ENCODE measurements around the gene MED12L. TPM values are rescaled to one million over a fixed set of nuclear protein-coding genes. Genes with fewer than 3 reads are reported as not detected.

MED12L gene
- total and polyA plus RNA-seq, 12 donors: 0.03 to 4.5 (median 0.71) TPM

DNA sequence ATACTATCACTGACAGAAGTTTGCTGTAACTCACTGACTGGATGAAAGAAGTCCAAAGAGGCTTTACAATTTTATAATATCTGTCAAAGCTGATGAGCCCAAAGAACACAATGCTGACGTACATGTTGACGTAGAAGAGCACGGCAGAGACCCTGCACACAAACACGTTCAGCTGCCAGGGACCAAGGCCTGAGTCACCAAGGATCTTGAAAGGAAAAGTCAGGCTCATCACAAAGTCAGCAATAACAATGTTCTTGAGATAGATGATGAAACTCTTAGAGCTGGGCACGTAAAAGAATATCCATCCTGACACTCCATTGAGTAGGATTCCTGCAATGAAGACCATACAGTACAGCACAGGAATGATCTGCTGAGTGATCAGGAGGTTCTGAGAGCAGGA lies 128.4 kb downstream of the MED12L start:
- TF ChIP-seq, protein P1, sequence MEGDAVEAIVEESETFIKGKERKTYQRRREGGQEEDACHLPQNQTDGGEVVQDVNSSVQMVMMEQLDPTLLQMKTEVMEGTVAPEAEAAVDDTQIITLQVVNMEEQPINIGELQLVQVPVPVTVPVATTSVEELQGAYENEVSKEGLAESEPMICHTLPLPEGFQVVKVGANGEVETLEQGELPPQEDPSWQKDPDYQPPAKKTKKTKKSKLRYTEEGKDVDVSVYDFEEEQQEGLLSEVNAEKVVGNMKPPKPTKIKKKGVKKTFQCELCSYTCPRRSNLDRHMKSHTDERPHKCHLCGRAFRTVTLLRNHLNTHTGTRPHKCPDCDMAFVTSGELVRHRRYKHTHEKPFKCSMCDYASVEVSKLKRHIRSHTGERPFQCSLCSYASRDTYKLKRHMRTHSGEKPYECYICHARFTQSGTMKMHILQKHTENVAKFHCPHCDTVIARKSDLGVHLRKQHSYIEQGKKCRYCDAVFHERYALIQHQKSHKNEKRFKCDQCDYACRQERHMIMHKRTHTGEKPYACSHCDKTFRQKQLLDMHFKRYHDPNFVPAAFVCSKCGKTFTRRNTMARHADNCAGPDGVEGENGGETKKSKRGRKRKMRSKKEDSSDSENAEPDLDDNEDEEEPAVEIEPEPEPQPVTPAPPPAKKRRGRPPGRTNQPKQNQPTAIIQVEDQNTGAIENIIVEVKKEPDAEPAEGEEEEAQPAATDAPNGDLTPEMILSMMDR (IDR thresholded peaks at IDR 0.05): no peak
- Histone ChIP-seq H3K36me3 (no peaks in the 10 kb centered on the region), H3K4me1 (peaks cover 0 to 32% (median 17%) of the 10 kb centered on the region in 9 donors), H3K27ac (no peak overlapping the region), H3K4me3 (no peak overlapping the region), H3K9me3 (no peaks in the 10 kb centered on the region), H3K27me3 (no peaks in the 10 kb centered on the region)
- no peak for DNase-seq
- intact Hi-C loops (cut with DNase I): no loop called here
- ATAC-seq: peak in 1 of 8 donors; percentile 22
- 91 to 93% methylated on average over 5 of the region's 5 CpGs for WGBS, 2 donors

DNA sequence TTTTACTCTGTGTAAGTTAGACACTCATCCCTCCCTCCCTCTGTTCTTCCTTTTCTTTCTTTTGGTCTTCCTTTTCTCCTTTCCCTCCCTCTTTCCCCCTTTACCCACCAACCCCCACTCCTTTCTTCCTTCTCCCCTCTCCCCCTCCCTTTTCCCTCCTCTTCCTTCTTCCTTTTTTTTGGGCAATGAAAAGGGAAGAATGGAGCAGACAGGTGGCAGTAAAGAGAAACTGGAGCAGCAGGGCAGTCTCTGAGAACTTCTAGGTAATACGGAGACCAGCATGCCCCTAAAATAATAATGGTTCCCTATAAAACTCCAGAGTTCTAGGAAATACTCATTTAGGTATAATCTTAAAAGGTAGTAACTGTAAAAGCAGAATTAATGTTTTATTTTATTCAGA lies 129.0 kb downstream of the MED12L start:
- H3K4me3 ChIP-seq: no peak overlapping the region
- ATAC-seq (no peak), DNase-seq (no peak)
- peaks cover 0 to 38% (median 21%) of the 10 kb centered on the region in 9 donors for H3K4me1 ChIP-seq
- no peaks in the 10 kb centered on the region for H3K9me3 ChIP-seq
- no peak overlapping the region for H3K27ac ChIP-seq
- WGBS, 2 donors: 77% methylated on average over 1 of the region's 1 CpG
- intact Hi-C loops (cut with DNase I): no loop called here
- no peaks in the 10 kb centered on the region for H3K27me3 ChIP-seq
- TF ChIP-seq, protein P1 (IDR thresholded peaks at IDR 0.05): no peak
- no peaks in the 10 kb centered on the region for H3K36me3 ChIP-seq

DNA sequence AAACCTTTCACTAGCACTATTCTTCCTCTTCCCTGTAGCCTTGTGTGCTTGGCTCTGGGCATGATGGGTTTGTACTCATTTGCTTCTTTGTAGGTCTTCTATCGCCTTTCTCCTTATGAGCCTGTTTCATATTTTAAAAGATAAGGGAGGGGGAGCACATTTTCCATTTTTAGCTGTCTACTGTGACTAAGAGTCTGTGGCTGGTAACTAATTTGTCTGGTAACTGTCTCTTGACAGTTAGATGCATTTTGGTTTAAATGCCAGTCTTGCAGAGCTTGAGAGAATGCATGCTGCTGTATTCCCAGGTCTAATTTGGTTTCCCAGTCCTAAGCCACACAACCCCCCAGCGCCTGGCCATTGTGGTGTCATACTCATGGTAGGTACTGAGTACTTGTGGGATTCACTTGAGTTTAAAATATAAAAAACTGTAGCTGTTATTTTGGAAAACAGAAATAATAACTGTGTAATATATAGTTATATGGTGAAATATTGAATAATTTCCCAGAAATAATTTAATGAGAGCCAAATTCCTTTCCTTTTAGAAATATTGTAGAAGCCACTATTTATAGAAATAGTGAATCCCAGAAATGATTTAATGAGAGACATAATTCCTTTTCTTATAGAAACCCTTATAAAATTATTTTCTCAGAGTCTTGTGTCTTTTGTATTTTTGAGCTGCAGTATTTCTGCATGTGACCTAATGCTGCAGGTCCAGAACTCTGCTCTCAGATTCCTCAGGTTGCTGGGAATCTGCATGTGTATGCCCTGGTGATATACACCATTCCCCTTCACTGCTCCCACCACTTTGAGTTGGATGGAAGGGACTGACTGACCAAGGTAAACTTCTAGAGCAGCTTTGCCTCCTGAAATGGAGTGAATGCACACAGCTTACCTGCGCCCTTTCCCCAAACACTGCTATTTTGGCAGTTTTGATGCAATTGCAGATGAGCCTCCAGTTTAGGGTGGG lies 131.5 kb downstream of the MED12L start:
- WGBS, 2 donors: 54 to 56% methylated on average over 3 of the region's 3 CpGs
- TF ChIP-seq, protein P1 (IDR thresholded peaks at IDR 0.05): no peak
- H3K4me3 ChIP-seq: no peak overlapping the region
- H3K4me1 ChIP-seq: peaks cover 0 to 42% (median 14%) of the 10 kb centered on the region in 9 donors
- peak overlapping the region in 5 of 10 donors; percentile 21 to 58 (median 25) for H3K27ac ChIP-seq
- H3K27me3 ChIP-seq: no peaks in the 10 kb centered on the region
- intact Hi-C loops (cut with DNase I): no loop called here
- no peak for DNase-seq
- H3K36me3 ChIP-seq: no peaks in the 10 kb centered on the region
- peak; percentile 43 to 92 (median 71) for ATAC-seq
- H3K9me3 ChIP-seq: no peaks in the 10 kb centered on the region

DNA sequence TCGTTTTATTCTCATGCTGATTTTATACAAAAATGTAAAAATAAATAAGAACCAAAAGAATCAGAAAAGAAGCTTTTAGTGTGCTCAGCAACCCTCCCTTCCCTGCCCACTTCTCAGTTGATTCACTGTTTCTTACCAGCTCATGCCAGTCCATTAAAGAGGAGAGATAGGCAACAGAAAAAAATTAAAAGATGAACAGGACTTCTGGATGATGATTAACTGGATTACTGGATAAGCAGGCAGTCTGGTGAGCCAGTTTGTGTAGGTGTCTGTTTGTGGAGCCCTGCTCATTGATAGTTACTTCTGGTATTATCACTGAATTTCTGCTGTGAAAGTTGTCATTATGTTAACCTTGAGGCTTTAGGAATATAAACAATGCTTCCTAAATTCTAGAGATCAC lies 132.7 kb downstream of the MED12L start:
- no peaks in the 10 kb centered on the region for H3K36me3 ChIP-seq
- no peaks in the 10 kb centered on the region for H3K27me3 ChIP-seq
- H3K4me3 ChIP-seq: no peak overlapping the region
- WGBS, 2 donors: 49 to 58% methylated on average over 1 of the region's 1 CpG
- H3K4me1 ChIP-seq: peaks cover 0 to 42% (median 14%) of the 10 kb centered on the region in 9 donors
- DNase-seq (no peak), ATAC-seq (no peak)
- TF ChIP-seq, protein P1 (IDR thresholded peaks at IDR 0.05): no peak
- H3K9me3 ChIP-seq: no peaks in the 10 kb centered on the region
- H3K27ac ChIP-seq: peak overlapping the region in 2 of 10 donors; percentile 21 to 24
- intact Hi-C loops (cut with DNase I): no loop called here

Data from heart right ventricle (tissue), 16 donors.